Measurements from ENCODE around the gene PRSS57.

DNA sequence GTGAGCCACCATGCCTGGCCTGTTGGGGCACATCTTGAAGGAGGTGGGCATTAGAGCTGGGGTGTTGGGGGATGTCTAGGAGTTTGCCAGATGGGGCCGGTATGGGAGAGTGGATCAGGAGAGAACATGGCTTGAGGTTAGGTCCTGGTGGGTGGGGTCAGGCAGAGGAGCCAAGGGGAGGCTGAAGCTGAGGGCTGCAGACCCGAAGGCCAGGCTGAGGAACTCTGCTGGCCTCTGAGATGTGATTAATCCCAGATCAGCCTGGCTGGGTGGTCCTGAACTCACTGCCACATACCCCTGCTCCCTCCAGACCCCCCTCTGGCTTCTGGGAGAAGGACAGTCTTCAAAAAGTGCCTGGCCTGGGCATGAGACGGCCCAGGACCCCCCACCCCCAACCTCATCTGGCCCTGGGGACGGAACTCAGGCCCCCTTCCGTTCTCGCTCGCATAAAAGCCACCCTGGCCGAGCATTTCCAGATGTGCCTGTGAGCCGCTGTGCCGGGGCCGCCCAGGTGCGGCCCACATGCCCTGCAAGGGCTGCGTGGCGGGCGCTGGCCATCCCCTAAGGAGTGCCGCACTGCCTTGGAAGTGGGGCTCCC lies 16.4 kb downstream of the PRSS57 start:
- TF ChIP-seq, protein P1, sequence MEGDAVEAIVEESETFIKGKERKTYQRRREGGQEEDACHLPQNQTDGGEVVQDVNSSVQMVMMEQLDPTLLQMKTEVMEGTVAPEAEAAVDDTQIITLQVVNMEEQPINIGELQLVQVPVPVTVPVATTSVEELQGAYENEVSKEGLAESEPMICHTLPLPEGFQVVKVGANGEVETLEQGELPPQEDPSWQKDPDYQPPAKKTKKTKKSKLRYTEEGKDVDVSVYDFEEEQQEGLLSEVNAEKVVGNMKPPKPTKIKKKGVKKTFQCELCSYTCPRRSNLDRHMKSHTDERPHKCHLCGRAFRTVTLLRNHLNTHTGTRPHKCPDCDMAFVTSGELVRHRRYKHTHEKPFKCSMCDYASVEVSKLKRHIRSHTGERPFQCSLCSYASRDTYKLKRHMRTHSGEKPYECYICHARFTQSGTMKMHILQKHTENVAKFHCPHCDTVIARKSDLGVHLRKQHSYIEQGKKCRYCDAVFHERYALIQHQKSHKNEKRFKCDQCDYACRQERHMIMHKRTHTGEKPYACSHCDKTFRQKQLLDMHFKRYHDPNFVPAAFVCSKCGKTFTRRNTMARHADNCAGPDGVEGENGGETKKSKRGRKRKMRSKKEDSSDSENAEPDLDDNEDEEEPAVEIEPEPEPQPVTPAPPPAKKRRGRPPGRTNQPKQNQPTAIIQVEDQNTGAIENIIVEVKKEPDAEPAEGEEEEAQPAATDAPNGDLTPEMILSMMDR (IDR thresholded peaks at IDR 0.05; ENCODE audit: low read length), result no peak
- no peak for TF ChIP-seq EZH2 (optimal IDR thresholded peaks at IDR 0.05; ENCODE audit: low read depth, low read length)
